H1 (cell line): ENCODE data around the gene PRKN. TPM values are rescaled to one million over a fixed set of nuclear protein-coding genes. Genes with fewer than 3 reads are reported as not detected.
"Not testable (repeated sequence)": the region's sequence is repeated elsewhere in the genome, so short reads cannot be mapped to it uniquely, and the experiment has no call there.

Experiments
- CTCF ChIA-PET: fragments of 300-600 bp; sonication (Branson Sonifier 250); formaldehyde crosslinking; loops from one replicate; lab custom pipeline; 2021; ENCODE audit not compliant: partially characterized antibody; lab: Charles Lee
- POLR2A ChIA-PET: fragments of 300-600 bp; sonication (Branson Sonifier 250); formaldehyde crosslinking; loops from one replicate; lab custom pipeline; 2021; ENCODE audit warnings: inconsistent platforms; ENCODE audit not compliant: partially characterized antibody; lab: Charles Lee
- DNase-seq, 2 experiments: peaks; one replicate each; pipeline versions ENCODE4 v3.0.0 to v3.0.0-alpha.2; 2010 to 2022; ENCODE audit warnings: low spot score in 2 of 2, low read depth in 1 of 2, mixed read lengths in 1 of 2
- FAIRE-seq: peaks from 2 replicates; lab custom pipeline; 2011; peaks lifted over from hg19 to GRCh38; lab: Jason Lieb, UNC
- H2AFZ ChIP-seq: 2 replicates; pipeline ENCODE4 v1.8.1; 2012; ENCODE audit warnings: low read length, inconsistent platforms
- H2AK5ac ChIP-seq: 2 replicates; pipeline ENCODE4 v1.6.1; 2013; ENCODE audit warnings: low read depth, low read length
- H2BK120ac ChIP-seq: replicated peaks from 2 replicates; pipeline ENCODE3; 2013; ENCODE audit warnings: low read depth, low read length, inconsistent platforms
- H2BK12ac ChIP-seq: 2 replicates; pipeline ENCODE4 v1.6.1; 2013; ENCODE audit warnings: low read depth, low read length
- H2BK15ac ChIP-seq: 2 replicates; pipeline ENCODE4 v1.6.1; 2013; ENCODE audit warnings: low read length
- H2BK20ac ChIP-seq: 2 replicates; pipeline ENCODE4 v1.6.1; 2013; ENCODE audit warnings: low read length
- H2BK5ac ChIP-seq: 2 replicates; pipeline ENCODE4 v1.6.1; 2013; ENCODE audit warnings: low read depth, low read length
- H3K14ac ChIP-seq: 2 replicates; pipeline ENCODE4 v1.6.1; 2013; ENCODE audit warnings: inconsistent platforms; ENCODE audit not compliant: insufficient read length
- H3K18ac ChIP-seq: 2 replicates; pipeline ENCODE4 v1.6.1; 2013; ENCODE audit warnings: low read length; ENCODE audit errors: extremely low read depth
- H3K23ac ChIP-seq: 2 replicates; pipeline ENCODE4 v1.6.1; 2013; ENCODE audit warnings: inconsistent platforms; ENCODE audit not compliant: insufficient read length
- H3K23me2 ChIP-seq: 2 replicates; pipeline ENCODE4 v1.6.1; 2013; ENCODE audit warnings: low read depth, low read length
- H3K27ac ChIP-seq: 2 replicates; pipeline ENCODE4 v1.6.1; 2011; ENCODE audit warnings: low read depth, low read length, inconsistent platforms
- H3K27me3 ChIP-seq, 4 experiments: replicated peaks in 1 of 4; 1 replicate in 1 of 4; 2 replicates in 3 of 4; pipeline versions ENCODE4 v1.6.1 to v1.8.1; 2011 to 2013; ENCODE audit warnings: low read length in 3 of 4, mild to moderate bottlenecking in 3 of 4, inconsistent platforms in 2 of 4, mixed read lengths in 2 of 4, moderate library complexity in 1 of 4; ENCODE audit not compliant: control insufficient read depth in 3 of 4, insufficient read depth in 3 of 4; ENCODE audit errors: extremely low read depth in 1 of 4
- H3K36me3 ChIP-seq, 4 experiments: 2 replicates each; pipeline versions ENCODE4 v1.6.1 to v1.8.1; 2011 to 2013; ENCODE audit warnings: mild to moderate bottlenecking in 4 of 4, low read length in 3 of 4, moderate library complexity in 2 of 4, control low read depth in 1 of 4, inconsistent platforms in 1 of 4; ENCODE audit not compliant: insufficient read depth in 4 of 4, control insufficient read depth in 2 of 4
- H3K4ac ChIP-seq: replicated peaks from 2 replicates; pipeline ENCODE3; 2013; ENCODE audit warnings: low read length, low read depth, mixed read lengths, inconsistent platforms; ENCODE audit not compliant: insufficient read length
- H3K4me1 ChIP-seq, 4 experiments: replicated peaks in 1 of 4; 1 replicate in 1 of 4; 2 replicates in 3 of 4; pipeline versions ENCODE4 v1.6.1 to v1.8.1; 2011 to 2013; ENCODE audit warnings: low read length in 3 of 4, inconsistent platforms in 2 of 4, mixed read lengths in 1 of 4; ENCODE audit not compliant: insufficient read depth in 4 of 4, control insufficient read depth in 3 of 4
- H3K4me2 ChIP-seq, 2 experiments: 2 replicates each; pipeline versions ENCODE4 v1.6.1 to v1.8.1; 2011 to 2013; ENCODE audit warnings: low read depth in 2 of 2, low read length in 2 of 2, control low read depth in 1 of 2, inconsistent platforms in 1 of 2, mild to moderate bottlenecking in 1 of 2; ENCODE audit not compliant: insufficient read depth in 1 of 2
- H3K4me3 ChIP-seq, 4 experiments: fragments of 200-600, 300-600 bp in 1 of 4; sonication (generic), shearing (Covaris generic), sonication (Bioruptor Twin) in 1 of 4; 2 replicates each; pipeline versions ENCODE4 v1.5.1 to v1.8.1; 2011 to 2016; ENCODE audit warnings: low read length in 4 of 4, low read depth in 3 of 4, control low read depth in 2 of 4, inconsistent platforms in 2 of 4, mild to moderate bottlenecking in 2 of 4, mixed read lengths in 1 of 4, moderate library complexity in 1 of 4; ENCODE audit not compliant: insufficient read depth in 2 of 4; ENCODE audit errors: extremely low read depth in 1 of 4
- H3K56ac ChIP-seq: replicated peaks from 2 replicates; pipeline ENCODE3; 2013; ENCODE audit warnings: low read depth, mild to moderate bottlenecking, mixed read lengths, low read length, inconsistent platforms; ENCODE audit not compliant: insufficient read length
- H3K79me1 ChIP-seq: 2 replicates; pipeline ENCODE4 v1.6.1; 2013; ENCODE audit warnings: low read depth, low read length, control low read depth
- H3K79me2 ChIP-seq, 2 experiments: 2 replicates each; pipeline versions ENCODE4 v1.6.1 to v1.8.1; 2012 to 2013; ENCODE audit warnings: low read length in 2 of 2, mild to moderate bottlenecking in 2 of 2, inconsistent platforms in 1 of 2; ENCODE audit not compliant: insufficient read depth in 2 of 2, control insufficient read depth in 1 of 2
- H3K9ac ChIP-seq, 4 experiments: replicated peaks in 1 of 4; 1 replicate in 1 of 4; 2 replicates in 3 of 4; pipeline versions ENCODE4 v1.6.1 to v1.8.1; 2011 to 2013; ENCODE audit warnings: low read depth in 3 of 4, low read length in 3 of 4, control low read depth in 2 of 4, mild to moderate bottlenecking in 2 of 4, moderate library complexity in 2 of 4, inconsistent platforms in 1 of 4; ENCODE audit errors: extremely low read depth in 1 of 4
- H3K9me3 ChIP-seq, 2 experiments: 2 replicates each; pipeline versions ENCODE4 v1.6.1 to v1.8.1; 2012 to 2013; ENCODE audit warnings: mild to moderate bottlenecking in 2 of 2, moderate library complexity in 2 of 2, control low read depth in 1 of 2, inconsistent platforms in 1 of 2, low read depth in 1 of 2, low read length in 1 of 2, mixed read lengths in 1 of 2; ENCODE audit not compliant: insufficient read depth in 2 of 2
- H4K20me1 ChIP-seq, 2 experiments: replicated peaks in 1 of 2; 2 replicates each; pipeline versions ENCODE3 to v1.8.1; 2011 to 2013; ENCODE audit warnings: inconsistent platforms in 2 of 2, low read length in 2 of 2, mild to moderate bottlenecking in 1 of 2; ENCODE audit not compliant: insufficient read depth in 2 of 2, control insufficient read depth in 1 of 2
- H4K5ac ChIP-seq: 2 replicates; pipeline ENCODE4 v1.6.1; 2013; ENCODE audit warnings: low read length, low read depth, mixed read lengths, inconsistent platforms; ENCODE audit not compliant: insufficient read length
- H4K8ac ChIP-seq: 2 replicates; pipeline ENCODE4 v1.8.0; 2013; ENCODE audit warnings: mild to moderate bottlenecking, moderate library complexity, low read length, inconsistent platforms; ENCODE audit not compliant: insufficient read depth; ENCODE audit errors: extremely low read depth
- H4K91ac ChIP-seq: replicated peaks from 2 replicates; pipeline ENCODE3; 2013; ENCODE audit warnings: low read length, mixed read lengths, inconsistent platforms; ENCODE audit not compliant: insufficient read length
- WGBS, 2 experiments: shearing (Covaris generic) in 1 of 2; methylation state at CpG; one replicate each; pipeline versions ENCODE4 v1.1.6 to v1.1.7; 2013 to 2015; ENCODE audit warnings: low lambda C conversion rate in 2 of 2, mixed read lengths in 2 of 2, inconsistent platforms in 1 of 2, low coverage in 1 of 2, missing lambda C conversion rate in 1 of 2; ENCODE audit not compliant: insufficient replicate concordance in 2 of 2, insufficient coverage in 1 of 2, insufficient read length in 1 of 2; ENCODE audit errors: extremely low coverage in 1 of 2, missing lambda C conversion rate in 1 of 2; 5-methylcytosine and 5-hydroxymethylcytosine counted together
- polyA plus RNA-seq, 7 experiments: library from polyadenylated mRNA; depleted of rRNA in 3 of 7; stranded (reverse) in 5 of 7; unstranded in 2 of 7; fragments of >200 nt in 5 of 7; fragments of 200-250 nt in 2 of 7; gene quantifications; 1 replicate in 5 of 7; 2 replicates in 1 of 7; 4 replicates in 1 of 7; pipeline versions ENCODE4 v1.2.1 to v1.2.3, GENCODE V29; 2011 to 2013; ENCODE audit warnings: missing spikeins in 2 of 7, mixed read lengths in 2 of 7
- total RNA-seq: library from RNA; stranded (reverse); fragmentation: NEBNext Ultra II Directional; extraction: Animal tissue kit (Norgen Biotek cat#: 25700); gene quantifications from 2 replicates; pipeline ENCODE4 v1.2.1, GENCODE V29; 2021

The PRKN gene
- total and polyA plus RNA-seq, 2 of the 8 experiments (the other 6 are each of a cell fraction or from before 2014, with no cell fraction given) = 0.13 to 0.29 TPM

DNA sequence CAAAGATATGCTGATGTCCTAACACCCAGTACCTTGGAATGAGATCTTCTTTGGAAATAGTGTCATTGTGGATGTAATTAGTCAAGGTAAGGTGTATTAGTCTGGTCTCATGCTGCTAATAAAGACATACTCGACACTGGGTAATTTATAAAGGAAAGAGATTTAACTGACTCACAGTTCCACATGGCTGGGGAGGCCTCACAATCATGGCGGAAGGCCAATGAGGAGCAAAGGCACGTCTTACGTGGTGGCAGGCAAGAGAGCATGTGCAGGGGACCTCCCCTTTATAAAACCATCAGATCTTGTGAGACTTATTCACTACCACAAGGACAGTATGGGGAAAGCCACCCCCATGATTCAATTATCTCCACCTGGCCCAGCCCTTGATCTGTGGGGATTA lies 1231.3 kb downstream of the PRKN start:
- H2AK5ac ChIP-seq, H3K4ac ChIP-seq, H3K14ac ChIP-seq, H3K4me1 ChIP-seq, H3K27ac ChIP-seq, H3K79me1 ChIP-seq, DNase-seq, H2AFZ ChIP-seq, POLR2A ChIA-PET, FAIRE-seq, H4K20me1 ChIP-seq, H3K9ac ChIP-seq, H3K36me3 ChIP-seq, H4K8ac ChIP-seq, H2BK5ac ChIP-seq, H4K91ac ChIP-seq, H3K4me3 ChIP-seq, H3K23me2 ChIP-seq, H3K4me2 ChIP-seq, H3K9me3 ChIP-seq, H3K56ac ChIP-seq, H4K5ac ChIP-seq, H2BK15ac ChIP-seq, H2BK20ac ChIP-seq, H2BK120ac ChIP-seq, H2BK12ac ChIP-seq, H3K79me2 ChIP-seq, H3K18ac ChIP-seq, H3K23ac ChIP-seq, H3K27me3 ChIP-seq: not testable (repeated sequence)
- CTCF ChIA-PET = interaction anchor here (1.1 kb wide), 1 partner anchor 10 kb away, joined by 3 read pairs; no protein-coding TSS in a partner anchor
- 92% methylated on average over 4 of the region's 4 CpGs; no CpG with 5 or more reads in 1 of the 2 experiments for WGBS, 2 experiments
